Retinal pigment epithelial cell (primary cell): Measurements from ENCODE around the gene TIMM13.

ENCODE experiments used
- DNase-seq: peaks from one replicate; pipeline ENCODE4 v3.0.0-alpha.2; 2010; ENCODE audit warnings: low read depth
- H3K4me3 ChIP-seq: 2 replicates; pipeline ENCODE4 v1.5.1; 2011; ENCODE audit warnings: mild to moderate bottlenecking, low read length, control low read depth, moderate library complexity
- TF ChIP-seq, protein P1 (sequence below): conservative IDR thresholded peaks from 2 replicates; pipeline ENCODE4 v1.5.1; 2011; ENCODE audit warnings: low read depth, low read length, control low read depth, inconsistent platforms

The TIMM13 gene

GRCh38 chr19:2380567-2380966 lies 46.8 kb downstream of the TIMM13 start:
- H3K4me3 ChIP-seq = no peak overlapping the region
- TF ChIP-seq, protein P1, sequence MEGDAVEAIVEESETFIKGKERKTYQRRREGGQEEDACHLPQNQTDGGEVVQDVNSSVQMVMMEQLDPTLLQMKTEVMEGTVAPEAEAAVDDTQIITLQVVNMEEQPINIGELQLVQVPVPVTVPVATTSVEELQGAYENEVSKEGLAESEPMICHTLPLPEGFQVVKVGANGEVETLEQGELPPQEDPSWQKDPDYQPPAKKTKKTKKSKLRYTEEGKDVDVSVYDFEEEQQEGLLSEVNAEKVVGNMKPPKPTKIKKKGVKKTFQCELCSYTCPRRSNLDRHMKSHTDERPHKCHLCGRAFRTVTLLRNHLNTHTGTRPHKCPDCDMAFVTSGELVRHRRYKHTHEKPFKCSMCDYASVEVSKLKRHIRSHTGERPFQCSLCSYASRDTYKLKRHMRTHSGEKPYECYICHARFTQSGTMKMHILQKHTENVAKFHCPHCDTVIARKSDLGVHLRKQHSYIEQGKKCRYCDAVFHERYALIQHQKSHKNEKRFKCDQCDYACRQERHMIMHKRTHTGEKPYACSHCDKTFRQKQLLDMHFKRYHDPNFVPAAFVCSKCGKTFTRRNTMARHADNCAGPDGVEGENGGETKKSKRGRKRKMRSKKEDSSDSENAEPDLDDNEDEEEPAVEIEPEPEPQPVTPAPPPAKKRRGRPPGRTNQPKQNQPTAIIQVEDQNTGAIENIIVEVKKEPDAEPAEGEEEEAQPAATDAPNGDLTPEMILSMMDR = no peak
- DNase-seq = no peak

- TF ChIP-seq, protein P1 = no peak
Measured at GRCh38 chr19:2376784-2377519, 50.4 kb downstream of the TIMM13 start.

More at GRCh38 chr19:2376784-2377519, 50.4 kb downstream of the TIMM13 start:
- no peak for DNase-seq
- no peak overlapping the region for H3K4me3 ChIP-seq
